ENCODE measurements around the gene RUBCN. TPM values are rescaled to one million over a fixed set of nuclear protein-coding genes. Genes with fewer than 3 reads are reported as not detected.

RUBCN gene
- total and polyA plus RNA-seq, 9 of the 15 experiments (the other 6 are each of a cell fraction or from before 2014, with no cell fraction given): 8.4 to 24.0 (median 11.9) TPM

GRCh38 chr3:197690754-197691153 is 46.0 kb downstream of the RUBCN start:
- Histone ChIP-seq H3K9me3 (replicated peaks; ENCODE audit: control insufficient read depth, insufficient read depth, low read depth, low read length) (no peaks in the 10 kb centered on the region), H3K4me1 (replicated peaks in 1 of 2; ENCODE audit: control insufficient read depth in 2 of 2, insufficient read depth in 2 of 2, low read length in 2 of 2) (no peaks in the 10 kb centered on the region), H3K79me2 (ENCODE audit: control insufficient read depth, insufficient read depth, low read length) (no peaks in the 10 kb centered on the region), H3K27me3 (ENCODE audit: control insufficient read depth in 2 of 2, insufficient read depth in 2 of 2, low read length in 2 of 2) (no peaks in the 10 kb centered on the region), H3K9ac (ENCODE audit: insufficient read depth in 1 of 2, low read depth in 2 of 2, low read length in 2 of 2) (no peak overlapping the region), H2AFZ (ENCODE audit: low read depth, low read length) (no peak overlapping the region), H3K9me1 (ENCODE audit: control insufficient read depth, insufficient read depth, low read length) (no peaks in the 10 kb centered on the region), H4K20me1 (replicated peaks; ENCODE audit: control insufficient read depth, insufficient read depth, low read length) (no peaks in the 10 kb centered on the region), H3K27ac (ENCODE audit: extremely low read depth, low read depth, low read length) (no peak overlapping the region), H3K36me3 (ENCODE audit: control insufficient read depth, insufficient read depth, low read length) (peaks cover 50% of the 10 kb centered on the region; the same call in 2 of the 3 replicates), H3K4me2 (ENCODE audit: insufficient read depth, low read length) (no peak overlapping the region), H3K4me3 (no peak overlapping the region)
- no peak for ATAC-seq
- in situ Hi-C loops (cut with MboI) (no loop called here), intact Hi-C loops (cut with micrococcal nuclease) (no loop called here)
- no peak for DNase-seq (ENCODE audit: extremely low read depth in 1 of 4, low spot score in 3 of 4)
- ChIA-PET POLR2A (interaction anchor here (0.6 to 1.0 kb wide), 2 partner anchors 34 to 759 kb away, joined by 3 to 4 read pairs; no protein-coding TSS in a partner anchor), CTCF (ENCODE audit: low intra/inter-chr PET ratio) (no interaction called here)
- FAIRE-seq: no peak
- BruUV-seq (replicated peaks): no TSS peak
- 88% methylated on average over 6 of the region's 6 CpGs for WGBS (ENCODE audit: insufficient coverage, low coverage, missing lambda C conversion rate)
- TF ChIP-seq RAD51 (IDR thresholded peaks at IDR 0.05; ENCODE audit: borderline replicate concordance, low read depth): no peak

GRCh38 chr3:197687570-197687969 is 49.1 kb downstream of the RUBCN start:
- CTCF ChIA-PET (ENCODE audit: low intra/inter-chr PET ratio): no interaction called here
- H3K36me3 ChIP-seq (ENCODE audit: control insufficient read depth, insufficient read depth, low read length): peaks cover 36% of the 10 kb centered on the region; the same call in 2 of the 3 replicates
- no peak overlapping the region for H2AFZ ChIP-seq (ENCODE audit: low read depth, low read length)
- no peak for FAIRE-seq
- no peaks in the 10 kb centered on the region for H3K4me1 ChIP-seq (replicated peaks in 1 of 2; ENCODE audit: control insufficient read depth in 2 of 2, insufficient read depth in 2 of 2, low read length in 2 of 2)
- H3K27ac ChIP-seq (ENCODE audit: extremely low read depth, low read depth, low read length): no peak overlapping the region
- no peaks in the 10 kb centered on the region for H3K79me2 ChIP-seq (ENCODE audit: control insufficient read depth, insufficient read depth, low read length)
- in situ Hi-C loops (cut with MboI) (no loop called here), intact Hi-C loops (cut with micrococcal nuclease) (loop anchor here (10.0 kb wide), 1 partner anchor 117 kb away; no protein-coding TSS in a partner anchor)
- no peak overlapping the region for H3K4me2 ChIP-seq (ENCODE audit: insufficient read depth, low read length)
- no peak for DNase-seq (ENCODE audit: extremely low read depth in 1 of 4, low spot score in 3 of 4)
- no peaks in the 10 kb centered on the region for H3K27me3 ChIP-seq (ENCODE audit: control insufficient read depth in 2 of 2, insufficient read depth in 2 of 2, low read length in 2 of 2)
- no TSS peak for BruUV-seq (replicated peaks)
- H3K9me1 ChIP-seq (ENCODE audit: control insufficient read depth, insufficient read depth, low read length): no peaks in the 10 kb centered on the region
- no peak overlapping the region for H3K4me3 ChIP-seq
- no peak for ATAC-seq
- no peaks in the 10 kb centered on the region for H4K20me1 ChIP-seq (replicated peaks; ENCODE audit: control insufficient read depth, insufficient read depth, low read length)
- no peaks in the 10 kb centered on the region for H3K9me3 ChIP-seq (replicated peaks; ENCODE audit: control insufficient read depth, insufficient read depth, low read depth, low read length)
- 71% methylated on average over 6 of the region's 6 CpGs for WGBS (ENCODE audit: insufficient coverage, low coverage, missing lambda C conversion rate)
- no peak overlapping the region for H3K9ac ChIP-seq (ENCODE audit: insufficient read depth in 1 of 2, low read depth in 2 of 2, low read length in 2 of 2)
- POLR2A ChIA-PET: interaction anchor here (0.9 to 1.8 kb wide), 3 partner anchors 12 to 202 kb away, joined by 3 to 4 read pairs (median 3); no protein-coding TSS in a partner anchor
- TF ChIP-seq ZNF408 (CRISPR knock-in tag; IDR thresholded peaks at IDR 0.05; ENCODE audit: low read depth): no peak
- TF ChIP-seq TCF15 (CRISPR knock-in tag; IDR thresholded peaks at IDR 0.05): no peak
- no peak for TF ChIP-seq ATF2 (CRISPR knock-in tag; IDR thresholded peaks at IDR 0.05)
- TF ChIP-seq NCOA4 (IDR thresholded peaks at IDR 0.05; ENCODE audit: partially characterized antibody): no peak
- TF ChIP-seq HOMEZ (CRISPR knock-in tag; IDR thresholded peaks at IDR 0.05): no peak
- no peak for TF ChIP-seq ZNF184 (CRISPR knock-in tag; IDR thresholded peaks at IDR 0.05)
- TF ChIP-seq DMBX1 (CRISPR knock-in tag; IDR thresholded peaks at IDR 0.05; ENCODE audit: borderline replicate concordance): no peak
- no peak for TF ChIP-seq CXXC5 (CRISPR knock-in tag; IDR thresholded peaks at IDR 0.05)
- no peak for TF ChIP-seq ZFP1 (CRISPR knock-in tag; IDR thresholded peaks at IDR 0.05)
- TF ChIP-seq ZNF146 (CRISPR knock-in tag; IDR thresholded peaks at IDR 0.05; ENCODE audit: unreplicated experiment): no peak
